Measurements from ENCODE around the gene USP6NL.

GRCh38 chr10:11482306-11482705 is 129.1 kb downstream of the USP6NL start:
- 0 out of 2 replicates have a peak, but pooled peaks have one; percentile 12 for TF ChIP-seq CTCF (conservative IDR thresholded peaks at IDR 0.05; ENCODE audit: low read length)
- TF ChIP-seq EZH2phosphoT487 (IDR thresholded peaks at IDR 0.05; ENCODE audit: borderline replicate concordance): no peak
